Measurements from ENCODE around the gene SLC37A1.

SLC37A1 gene

GRCh38 chr21:42479582-42479981 is 34.1 kb upstream of the SLC37A1 start:
- DNase-seq (ENCODE audit: low spot score), result no peak

- no peak for DNase-seq (ENCODE audit: low spot score)
These were observed 32.9 kb upstream of the SLC37A1 start for GRCh38 chr21:42480736-42481135.

GRCh38 chr21:42481169-42481568 is 32.5 kb upstream of the SLC37A1 start:
- DNase-seq (ENCODE audit: low spot score), result no peak

DNA sequence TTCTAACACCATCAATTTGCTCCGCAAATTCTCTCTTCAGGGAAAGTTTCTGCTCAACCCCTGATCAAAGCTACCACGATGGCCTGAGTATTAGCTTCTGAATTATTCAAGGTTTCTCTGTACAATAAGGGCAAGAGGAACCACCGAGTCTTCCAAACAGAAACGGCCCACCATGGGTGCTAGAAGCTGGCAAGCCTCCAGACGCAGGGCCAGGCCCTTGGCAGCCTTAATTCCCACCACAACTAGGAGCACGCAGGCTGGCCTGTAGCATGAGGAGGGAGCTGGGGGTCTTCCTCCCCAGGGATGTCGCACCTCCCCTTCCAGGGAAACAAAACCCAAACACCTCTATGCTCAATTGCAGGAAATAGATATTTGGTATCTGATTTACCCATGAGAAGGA is 28.7 kb upstream of the SLC37A1 start:
- DNase-seq (ENCODE audit: low spot score), result no peak

- no peak for DNase-seq (ENCODE audit: low spot score)
These were observed 27.6 kb upstream of the SLC37A1 start for GRCh38 chr21:42486072-42486471.

- DNase-seq (ENCODE audit: low spot score), result no peak
These were observed 27.1 kb upstream of the SLC37A1 start for GRCh38 chr21:42486531-42486930.

DNA sequence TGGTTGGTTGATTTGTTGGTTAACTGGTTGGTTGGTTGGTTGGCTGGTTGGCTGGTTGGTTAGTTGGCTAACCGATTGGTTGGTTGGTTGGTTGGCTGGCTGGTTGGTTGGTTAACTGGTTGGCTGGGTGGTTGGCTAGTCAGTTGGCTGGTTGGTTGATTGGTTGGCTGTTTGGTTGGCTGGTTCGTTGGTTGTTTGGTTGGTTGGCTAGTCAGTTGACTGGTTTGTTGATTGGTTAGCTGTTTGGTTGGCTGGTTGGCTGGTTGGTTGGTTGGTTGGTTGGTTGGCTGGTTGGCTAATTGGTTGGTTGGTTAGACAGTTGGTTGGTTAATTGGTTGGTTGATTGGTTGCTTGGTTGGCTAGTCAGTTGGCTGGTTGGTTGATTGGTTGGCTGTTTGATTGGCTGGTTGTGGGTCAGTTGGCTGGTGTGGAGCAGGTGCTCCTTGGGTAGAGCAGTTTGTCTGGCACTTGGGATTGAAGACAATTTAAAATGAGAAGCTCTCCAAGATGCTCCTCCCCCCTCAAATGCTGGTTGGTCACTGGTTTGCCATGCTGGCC is 24.6 kb upstream of the SLC37A1 start:
- no peak for DNase-seq (ENCODE audit: low spot score)

DNA sequence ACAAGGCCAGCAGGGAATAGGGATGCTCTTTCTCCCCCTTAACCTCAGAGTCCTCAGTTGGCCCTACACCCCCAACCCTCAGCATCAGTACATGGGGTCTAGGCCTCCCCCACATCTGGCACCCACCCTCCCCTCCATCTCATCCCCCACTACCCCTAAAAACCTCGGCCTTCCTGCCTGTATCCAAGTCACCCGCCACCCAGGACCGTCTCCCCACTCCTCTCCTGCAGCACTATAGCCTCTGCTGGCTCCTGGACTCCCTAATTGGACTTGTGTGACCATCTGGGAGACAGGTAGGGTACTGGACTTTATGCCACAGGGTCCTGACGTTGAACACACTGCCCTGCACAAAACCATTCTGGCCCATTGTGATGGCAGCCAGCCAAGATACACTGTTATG is 23.7 kb upstream of the SLC37A1 start:
- DNase-seq (ENCODE audit: low spot score), result no peak

DNA sequence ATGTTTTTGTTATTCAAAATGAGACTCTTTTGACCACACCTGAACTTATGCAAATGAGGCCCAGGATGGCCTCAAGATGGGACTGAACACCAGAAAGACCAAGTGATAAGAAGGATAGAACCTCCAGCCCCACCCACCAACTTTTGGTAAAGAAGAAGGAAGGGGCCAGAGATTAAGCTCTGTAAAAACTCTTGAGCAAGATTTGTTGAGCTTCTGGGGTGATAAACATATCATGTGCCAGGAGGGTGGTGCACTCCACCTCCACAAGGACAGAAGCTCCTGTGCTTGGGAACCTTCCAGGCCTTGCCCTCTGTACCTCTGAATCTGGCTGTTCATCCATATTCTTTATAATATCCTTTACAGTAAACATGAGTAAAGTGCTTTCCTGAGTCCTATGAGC is 22.9 kb upstream of the SLC37A1 start:
- DNase-seq (ENCODE audit: low spot score), result no peak

- no peak for DNase-seq (ENCODE audit: low spot score)
These were observed 22.3 kb upstream of the SLC37A1 start for GRCh38 chr21:42491328-42491727.

- no peak for DNase-seq (ENCODE audit: low spot score)
These were observed 21.5 kb upstream of the SLC37A1 start for GRCh38 chr21:42492201-42492600.

- DNase-seq (ENCODE audit: low spot score), result no peak
These were observed 20.3 kb upstream of the SLC37A1 start for GRCh38 chr21:42493109-42494060.

DNA sequence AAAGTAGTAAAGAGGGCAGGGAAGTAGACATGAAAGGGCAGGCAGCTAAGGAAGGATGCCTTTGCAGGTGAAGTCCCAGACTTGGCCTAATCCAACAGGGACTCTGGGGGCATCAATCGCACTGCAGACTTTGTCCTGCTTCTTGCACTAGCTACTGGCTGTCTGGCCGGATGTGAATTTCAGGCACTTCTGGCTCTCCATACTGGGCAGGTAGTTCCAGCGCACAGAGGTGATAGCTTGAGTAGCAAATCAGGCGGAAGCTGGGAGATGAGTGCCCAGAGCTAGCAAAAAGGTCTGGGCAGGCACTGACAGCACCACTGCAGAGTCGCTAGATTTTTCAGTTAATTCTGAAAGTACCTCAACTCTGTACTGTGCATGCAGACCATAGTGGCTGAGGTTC is 18.6 kb upstream of the SLC37A1 start:
- DNase-seq (ENCODE audit: low spot score), result no peak

GRCh38 chr21:42495765-42496119 is 17.9 kb upstream of the SLC37A1 start:
- DNase-seq (ENCODE audit: low spot score), result peak; percentile 24

GRCh38 chr21:42496120-42496838 is 17.4 kb upstream of the SLC37A1 start, which contains the start of gene RSPH1:
RSPH1 (minus strand) TSS chr21:42496224; CDS start chr21:42496186, 38 bp downstream.
- DNase-seq (ENCODE audit: low spot score), result peak; percentile 86

DNA sequence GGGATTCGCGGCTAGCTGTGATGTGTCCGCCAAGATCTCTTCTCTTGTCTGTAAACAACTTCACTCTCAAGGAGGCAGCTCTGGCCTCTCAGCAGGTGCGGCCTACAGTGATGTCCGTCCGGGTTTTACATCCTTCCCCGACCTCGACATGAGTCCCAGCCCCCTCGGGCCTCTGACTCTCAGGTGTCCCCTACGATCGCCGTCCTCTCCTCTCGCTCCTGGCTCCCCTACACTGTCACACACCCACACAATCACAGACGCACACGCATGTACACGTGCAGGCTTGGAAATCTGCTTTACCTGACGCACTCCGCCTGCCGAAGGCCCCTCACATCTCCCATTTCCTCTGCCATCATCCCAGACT is 16.8 kb upstream of the SLC37A1 start:
- DNase-seq (ENCODE audit: low spot score), result no peak

GRCh38 chr21:42498012-42498411 is 15.6 kb upstream of the SLC37A1 start:
- DNase-seq (ENCODE audit: low spot score), result no peak

DNA sequence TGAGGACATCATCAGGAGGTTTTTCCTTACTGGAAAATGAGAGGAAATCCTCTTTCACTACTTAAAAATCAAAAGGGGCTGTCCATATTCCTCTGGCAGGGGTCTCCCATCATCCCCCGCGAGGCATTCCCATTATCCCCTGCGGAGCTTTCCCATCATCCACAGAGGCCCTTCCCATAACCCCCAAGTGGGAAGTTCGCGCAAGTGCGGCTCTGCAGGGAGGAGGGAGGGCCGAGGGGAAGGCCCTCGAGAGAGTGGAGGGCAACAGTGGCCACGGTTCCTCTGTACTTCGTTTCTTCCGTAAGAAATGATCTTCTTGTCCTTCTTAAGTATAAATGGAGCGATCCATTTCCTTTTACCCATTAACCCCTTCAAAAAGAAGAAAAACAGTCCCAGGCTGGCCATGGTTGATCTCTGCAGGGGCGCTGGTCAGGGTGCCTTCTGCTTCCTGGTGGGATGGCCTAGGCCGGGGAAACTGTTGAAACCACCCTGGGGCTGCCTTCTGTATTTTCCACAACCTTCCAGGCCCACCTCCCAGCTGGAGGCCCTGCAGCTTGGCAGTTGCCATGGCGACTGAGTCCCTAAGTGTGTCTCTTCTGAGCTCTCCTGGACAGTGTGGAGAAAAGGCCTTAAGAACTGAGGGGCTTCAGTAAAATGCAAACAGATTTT is 14.1 kb upstream of the SLC37A1 start:
- no peak for DNase-seq (ENCODE audit: low spot score)

DNA sequence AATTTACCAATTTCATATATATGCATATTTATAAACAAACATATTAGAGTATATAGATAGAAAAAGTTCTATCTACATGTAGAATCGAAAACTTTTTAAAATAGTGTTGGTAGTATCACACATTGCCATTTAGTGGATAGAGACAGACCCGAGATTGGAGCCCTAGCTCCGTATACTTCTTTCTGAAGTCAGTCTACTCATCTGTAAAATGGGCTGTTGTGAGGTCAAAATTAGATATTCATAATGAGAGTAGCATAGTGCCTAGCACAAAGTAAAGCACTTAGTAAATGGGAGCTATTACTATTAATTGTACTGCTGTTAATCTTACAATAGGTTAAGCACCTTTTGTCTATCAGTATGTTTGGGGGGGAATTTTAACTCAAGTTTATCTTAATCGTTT is 13.4 kb upstream of the SLC37A1 start:
- DNase-seq (ENCODE audit: low spot score), result no peak

- DNase-seq (ENCODE audit: low spot score), result no peak
These were observed 12.9 kb upstream of the SLC37A1 start for GRCh38 chr21:42500736-42501135.

- DNase-seq (ENCODE audit: low spot score), result no peak
These were observed 9.9 kb upstream of the SLC37A1 start for GRCh38 chr21:42503711-42504110.

DNA sequence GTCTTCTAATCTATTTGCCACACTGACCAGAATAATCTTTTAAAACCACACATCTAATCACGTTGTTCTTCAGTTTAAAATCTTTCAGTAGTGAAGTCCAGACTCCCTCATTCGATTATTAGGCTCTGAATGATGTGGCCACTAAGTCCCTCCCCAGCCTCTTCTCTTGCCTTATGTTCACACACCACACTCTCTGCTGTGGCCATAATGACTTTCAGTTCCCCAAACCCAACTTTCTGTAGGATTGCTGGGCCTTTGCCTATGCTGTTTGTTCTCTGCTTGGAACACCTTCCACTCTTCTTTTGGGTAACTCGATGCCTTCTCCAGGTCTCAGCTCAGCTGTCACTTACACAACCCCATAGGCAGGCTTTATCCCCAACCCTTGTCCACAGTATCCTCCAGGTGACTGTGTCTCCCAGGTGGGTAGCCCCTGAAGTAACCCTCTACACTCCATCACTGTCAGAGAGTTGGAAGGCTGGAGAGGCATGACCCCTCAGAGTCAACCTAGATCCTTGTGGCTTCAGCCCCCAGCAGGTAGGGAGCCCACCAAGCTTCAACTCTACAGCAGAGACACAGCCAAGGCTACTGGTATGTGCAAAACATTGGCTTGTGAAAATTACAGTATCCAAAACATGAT is 8.4 kb upstream of the SLC37A1 start:
- DNase-seq (ENCODE audit: low spot score), result no peak
